Measurements from ENCODE around the gene GABRG1. TPM values are rescaled to one million over a fixed set of nuclear protein-coding genes. Genes with fewer than 3 reads are reported as not detected.

Gene GABRG1
- total and polyA plus RNA-seq, 11 donors, result 0.07 TPM; not detected in 10

DNA sequence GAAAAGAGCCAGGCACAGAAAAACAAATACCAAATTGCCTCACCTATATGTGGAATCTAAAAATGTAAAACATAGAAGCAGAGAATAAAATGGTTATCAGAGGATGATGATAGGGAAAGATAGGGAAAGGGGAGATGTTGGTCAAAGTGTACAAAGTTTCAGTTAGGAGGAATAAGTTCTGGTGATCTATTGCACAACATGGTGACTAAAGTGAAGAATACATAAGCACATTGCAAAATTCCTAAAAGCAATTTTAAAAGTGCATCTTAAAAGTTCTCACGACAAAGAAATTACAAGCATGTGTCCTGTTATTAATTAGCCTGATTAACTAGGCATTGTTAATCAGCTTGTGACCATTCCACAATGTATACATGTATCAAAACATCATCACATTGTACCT lies 136.0 kb downstream of the GABRG1 start:
- WGBS, 4 donors, result 72 to 91% (median 86%) methylated on average over 1 of the region's 1 CpG
- Histone ChIP-seq H3K4me1 (no peaks in the 10 kb centered on the region), H3K4me3 (no peak overlapping the region), H3K9me3 (peaks cover 0 to 19% (median 0%) of the 10 kb centered on the region in 12 donors), H3K27ac (no peak overlapping the region), H3K27me3 (no peaks in the 10 kb centered on the region), H3K36me3 (no peaks in the 10 kb centered on the region)
- intact Hi-C loops (cut with DNase I), result no loop called here
- ATAC-seq, result no peak
- TF ChIP-seq, protein P1, sequence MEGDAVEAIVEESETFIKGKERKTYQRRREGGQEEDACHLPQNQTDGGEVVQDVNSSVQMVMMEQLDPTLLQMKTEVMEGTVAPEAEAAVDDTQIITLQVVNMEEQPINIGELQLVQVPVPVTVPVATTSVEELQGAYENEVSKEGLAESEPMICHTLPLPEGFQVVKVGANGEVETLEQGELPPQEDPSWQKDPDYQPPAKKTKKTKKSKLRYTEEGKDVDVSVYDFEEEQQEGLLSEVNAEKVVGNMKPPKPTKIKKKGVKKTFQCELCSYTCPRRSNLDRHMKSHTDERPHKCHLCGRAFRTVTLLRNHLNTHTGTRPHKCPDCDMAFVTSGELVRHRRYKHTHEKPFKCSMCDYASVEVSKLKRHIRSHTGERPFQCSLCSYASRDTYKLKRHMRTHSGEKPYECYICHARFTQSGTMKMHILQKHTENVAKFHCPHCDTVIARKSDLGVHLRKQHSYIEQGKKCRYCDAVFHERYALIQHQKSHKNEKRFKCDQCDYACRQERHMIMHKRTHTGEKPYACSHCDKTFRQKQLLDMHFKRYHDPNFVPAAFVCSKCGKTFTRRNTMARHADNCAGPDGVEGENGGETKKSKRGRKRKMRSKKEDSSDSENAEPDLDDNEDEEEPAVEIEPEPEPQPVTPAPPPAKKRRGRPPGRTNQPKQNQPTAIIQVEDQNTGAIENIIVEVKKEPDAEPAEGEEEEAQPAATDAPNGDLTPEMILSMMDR (IDR thresholded peaks at IDR 0.05), result no peak
- no peak for TF ChIP-seq POLR2A (IDR thresholded peaks at IDR 0.05)
- DNase-seq, result no peak

All from heart left ventricle (tissue), 16 donors.